22Rv1 (cell line): ENCODE measurements around the gene YKT6.

Source experiments
- H3K27ac ChIP-seq: fragments of 450-650 bp; 2 replicates; pipeline ENCODE4 v1.5.1; 2017
- ZFX ChIP-seq: fragments of 450-650 bp; IDR thresholded peaks from 2 replicates; pipeline ENCODE4 v1.6.1; 2017; ENCODE audit warnings: antibody characterized with exemption, borderline replicate concordance
- TF ChIP-seq, protein P1 (sequence below): fragments of 450-650 bp; IDR thresholded peaks from 2 replicates; pipeline ENCODE4 v1.5.1; 2017; ENCODE audit warnings: mild to moderate bottlenecking

Gene YKT6

GRCh38 chr7:44217852-44218402, 17.1 kb downstream of the YKT6 start:
- H3K27ac ChIP-seq: no peak overlapping the region

DNA sequence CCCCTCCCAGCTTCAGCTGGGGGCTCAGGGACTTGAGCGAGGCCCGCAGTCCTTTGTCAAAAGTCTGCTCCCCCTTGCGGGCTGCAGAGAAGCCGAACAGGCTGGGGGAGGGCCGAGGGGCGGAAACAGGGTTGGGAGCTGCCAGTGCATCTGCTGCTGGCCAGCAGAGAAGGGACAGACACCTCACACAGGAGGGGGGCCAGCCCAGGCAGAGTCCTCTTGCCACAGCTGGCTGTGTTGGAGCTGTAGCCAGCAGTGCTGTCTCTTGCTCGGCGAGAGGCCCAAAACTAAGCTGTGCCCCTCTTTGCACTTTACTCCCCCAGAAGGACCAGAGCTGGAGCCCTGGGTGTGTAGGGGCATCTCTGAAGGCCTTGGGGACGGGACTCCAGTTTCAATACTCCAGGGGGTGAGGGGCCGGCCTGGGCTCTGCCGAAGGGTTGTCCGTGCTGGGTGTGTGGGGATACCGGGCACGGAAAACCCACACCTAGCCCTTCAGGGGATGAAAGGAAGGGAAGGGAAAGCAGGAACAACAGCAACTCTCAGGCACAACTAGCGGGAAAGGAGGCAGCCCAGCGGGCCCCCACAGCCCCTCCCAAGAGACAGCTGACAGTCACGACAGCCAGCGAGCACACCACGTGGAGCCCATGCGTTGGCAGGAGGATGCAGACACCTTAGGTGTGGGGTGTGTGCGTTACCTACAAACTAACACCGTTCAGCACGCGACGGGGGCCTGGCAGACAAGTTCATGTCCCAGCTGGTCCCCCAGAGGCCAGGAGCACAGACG, 17.8 kb downstream of the YKT6 start:
- H3K27ac ChIP-seq: no peak overlapping the region
- TF ChIP-seq ZFX: no peak
- TF ChIP-seq, protein P1, sequence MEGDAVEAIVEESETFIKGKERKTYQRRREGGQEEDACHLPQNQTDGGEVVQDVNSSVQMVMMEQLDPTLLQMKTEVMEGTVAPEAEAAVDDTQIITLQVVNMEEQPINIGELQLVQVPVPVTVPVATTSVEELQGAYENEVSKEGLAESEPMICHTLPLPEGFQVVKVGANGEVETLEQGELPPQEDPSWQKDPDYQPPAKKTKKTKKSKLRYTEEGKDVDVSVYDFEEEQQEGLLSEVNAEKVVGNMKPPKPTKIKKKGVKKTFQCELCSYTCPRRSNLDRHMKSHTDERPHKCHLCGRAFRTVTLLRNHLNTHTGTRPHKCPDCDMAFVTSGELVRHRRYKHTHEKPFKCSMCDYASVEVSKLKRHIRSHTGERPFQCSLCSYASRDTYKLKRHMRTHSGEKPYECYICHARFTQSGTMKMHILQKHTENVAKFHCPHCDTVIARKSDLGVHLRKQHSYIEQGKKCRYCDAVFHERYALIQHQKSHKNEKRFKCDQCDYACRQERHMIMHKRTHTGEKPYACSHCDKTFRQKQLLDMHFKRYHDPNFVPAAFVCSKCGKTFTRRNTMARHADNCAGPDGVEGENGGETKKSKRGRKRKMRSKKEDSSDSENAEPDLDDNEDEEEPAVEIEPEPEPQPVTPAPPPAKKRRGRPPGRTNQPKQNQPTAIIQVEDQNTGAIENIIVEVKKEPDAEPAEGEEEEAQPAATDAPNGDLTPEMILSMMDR: no peak

More at GRCh38 chr7:44217852-44218402, 17.1 kb downstream of the YKT6 start:
- TF ChIP-seq, protein P1: no peak
- no peak for TF ChIP-seq ZFX

- no peak for TF ChIP-seq ZFX
- TF ChIP-seq, protein P1: no peak
These were observed 18.7 kb downstream of the YKT6 start for GRCh38 chr7:44219371-44220045.

DNA sequence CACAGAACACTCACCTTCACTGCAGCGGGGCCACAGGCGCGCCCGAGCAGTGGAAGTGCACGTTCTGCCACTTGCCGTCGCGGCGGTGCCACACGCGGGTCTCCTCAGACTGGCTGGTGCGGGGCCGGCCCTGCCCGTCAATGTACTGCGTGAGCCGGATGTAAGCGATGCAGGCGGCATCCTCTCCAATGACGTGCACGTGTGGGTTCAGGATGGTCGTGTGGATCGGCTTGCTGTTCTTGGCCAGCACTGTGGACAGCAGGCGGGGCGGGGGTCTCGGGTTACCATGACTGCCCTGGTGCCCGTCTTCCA, 19.2 kb downstream of the YKT6 start:
- TF ChIP-seq ZFX: no peak
- TF ChIP-seq, protein P1: no peak
- H3K27ac ChIP-seq: no peak overlapping the region

More at GRCh38 chr7:44219371-44220045, 18.7 kb downstream of the YKT6 start:
- no peak overlapping the region for H3K27ac ChIP-seq

GRCh38 chr7:44220358-44221112, 19.8 kb downstream of the YKT6 start:
- no peak overlapping the region for H3K27ac ChIP-seq
- no peak for TF ChIP-seq ZFX
- TF ChIP-seq, protein P1: no peak

- TF ChIP-seq, protein P1: no peak
- TF ChIP-seq ZFX: no peak
- no peak overlapping the region for H3K27ac ChIP-seq
These were observed 20.5 kb downstream of the YKT6 start for GRCh38 chr7:44221231-44221791.
